CD14-positive monocyte (primary cell): Measurements from ENCODE around the gene ADAD2. TPM values are rescaled to one million over a fixed set of nuclear protein-coding genes. Genes with fewer than 3 reads are reported as not detected.

Experiments
- DNase-seq, 3 donors: peaks; one replicate each; pipeline ENCODE4 v3.0.0-alpha.2; 2011 to 2022
- H2AFZ ChIP-seq: 2 replicates; pipeline ENCODE4 v1.6.0; 2012; ENCODE audit warnings: mild to moderate bottlenecking, low read depth, low read length, inconsistent platforms; ENCODE audit not compliant: insufficient read depth, poor library complexity, severe bottlenecking
- H3K27ac ChIP-seq, 2 donors: 1 replicate in 1 of 2; 2 replicates in 1 of 2; pipeline ENCODE4 v1.5.1; 2012 to 2013; ENCODE audit warnings: low read length in 2 of 2, control low read depth in 1 of 2, inconsistent platforms in 1 of 2, low read depth in 1 of 2, mild to moderate bottlenecking in 1 of 2
- H3K27me3 ChIP-seq, 2 donors: one replicate each; pipeline versions ENCODE4 v1.6.0 to v1.6.1; 2011 to 2013; ENCODE audit warnings: low read length in 2 of 2; ENCODE audit not compliant: control insufficient read depth in 2 of 2, insufficient read depth in 2 of 2
- H3K36me3 ChIP-seq, 2 donors: replicated peaks in 1 of 2; 1 replicate in 1 of 2; 2 replicates in 1 of 2; pipeline versions ENCODE4 v1.5.1 to v1.6.1; 2012 to 2013; ENCODE audit warnings: low read length in 2 of 2, control low read depth in 1 of 2, inconsistent platforms in 1 of 2, mild to moderate bottlenecking in 1 of 2; ENCODE audit not compliant: insufficient read depth in 2 of 2, control insufficient read depth in 1 of 2
- H3K4me1 ChIP-seq, 2 donors: 1 replicate in 1 of 2; 2 replicates in 1 of 2; pipeline versions ENCODE4 v1.5.1 to v1.6.1; 2012 to 2013; ENCODE audit warnings: low read length in 2 of 2, control low read depth in 1 of 2, inconsistent platforms in 1 of 2, mild to moderate bottlenecking in 1 of 2, moderate library complexity in 1 of 2; ENCODE audit not compliant: insufficient read depth in 2 of 2, control insufficient read depth in 1 of 2
- H3K4me2 ChIP-seq: replicated peaks from 2 replicates; pipeline ENCODE3; 2012; ENCODE audit warnings: low read length, moderate library complexity, mild to moderate bottlenecking; ENCODE audit not compliant: poor library complexity, severe bottlenecking; ENCODE audit errors: extremely low read depth
- H3K4me3 ChIP-seq, 3 experiments: fragments of 200-600 bp in 1 of 3; sonication (generic) in 1 of 3; replicated peaks in 1 of 3; 1 replicate in 2 of 3; 2 replicates in 1 of 3; pipeline ENCODE4 v1.5.1; 2011 to 2013; ENCODE audit warnings: low read length in 3 of 3, mild to moderate bottlenecking in 3 of 3, control low read depth in 2 of 3, low read depth in 2 of 3, inconsistent platforms in 1 of 3, moderate library complexity in 1 of 3
- H3K79me2 ChIP-seq: 2 replicates; pipeline ENCODE4 v1.6.0; 2012; ENCODE audit warnings: mild to moderate bottlenecking, control low read depth, inconsistent platforms, low read length, moderate library complexity; ENCODE audit not compliant: insufficient read depth
- H3K9ac ChIP-seq: 2 replicates; pipeline ENCODE4 v1.6.0; 2017; ENCODE audit warnings: low read length, mild to moderate bottlenecking; ENCODE audit not compliant: insufficient read depth, poor library complexity, severe bottlenecking
- H3K9me3 ChIP-seq, 2 donors: replicated peaks in 1 of 2; 1 replicate in 1 of 2; 2 replicates in 1 of 2; pipeline versions ENCODE4 v1.5.1 to v1.6.1; 2012 to 2013; ENCODE audit warnings: low read length in 2 of 2, control low read depth in 1 of 2; ENCODE audit not compliant: control insufficient read depth in 1 of 2, insufficient read depth in 1 of 2
- H4K20me1 ChIP-seq: 2 replicates; pipeline ENCODE4 v1.6.0; 2012; ENCODE audit warnings: mild to moderate bottlenecking, low read length, control low read depth, moderate library complexity; ENCODE audit not compliant: insufficient read depth
- H3K27ac Mint-ChIP-seq, 7 donors: one replicate each; pipeline ENCODE4 v1.8.0; 2020; ENCODE audit warnings: mild to moderate bottlenecking in 7 of 7, mixed read lengths in 7 of 7, moderate library complexity in 6 of 7, inconsistent platforms in 2 of 7
- H3K27me3 Mint-ChIP-seq, 3 donors: one replicate each; pipeline ENCODE4 v1.8.0; 2021 to 2022; ENCODE audit warnings: low read depth in 3 of 3, mild to moderate bottlenecking in 3 of 3, mixed read lengths in 3 of 3, moderate library complexity in 3 of 3, inconsistent platforms in 1 of 3
- H3K36me3 Mint-ChIP-seq, 2 donors: one replicate each; pipeline ENCODE4 v1.8.0; 2020; ENCODE audit warnings: mixed read lengths in 2 of 2, inconsistent platforms in 1 of 2, mild to moderate bottlenecking in 1 of 2
- H3K4me1 Mint-ChIP-seq: one replicate; pipeline ENCODE4 v1.8.0; 2020; ENCODE audit warnings: mild to moderate bottlenecking, mixed read lengths
- H3K4me3 Mint-ChIP-seq, 2 donors: one replicate each; pipeline ENCODE4 v1.8.0; 2020; ENCODE audit warnings: mild to moderate bottlenecking in 2 of 2, mixed read lengths in 2 of 2, moderate library complexity in 1 of 2
- H3K9me3 Mint-ChIP-seq, 7 donors: one replicate each; pipeline ENCODE4 v1.8.0; 2020 to 2022; ENCODE audit warnings: mixed read lengths in 7 of 7, mild to moderate bottlenecking in 6 of 7, moderate library complexity in 6 of 7, inconsistent platforms in 2 of 7
- WGBS: methylation state at CpG from one replicate; pipeline ENCODE4 v1.1.5; 2013; ENCODE audit warnings: missing lambda C conversion rate; ENCODE audit not compliant: insufficient coverage; 5-methylcytosine and 5-hydroxymethylcytosine counted together
- intact Hi-C, 2 donors: fragments of 100-400 bp; cut with micrococcal nuclease; formaldehyde crosslinking; loops; one replicate each; pipeline versions ENCODE4 v1.15.0 to v1.15.1; 2023
- polyA plus RNA-seq, 3 donors: library from polyadenylated mRNA; depleted of rRNA in 1 of 3; unstranded in 2 of 3; stranded (reverse) in 1 of 3; fragments of 300-500 nt in 2 of 3; fragments of >200 nt in 1 of 3; fragmentation: Illumina TruSeq in 2 of 3; gene quantifications; 1 replicate in 2 of 3; 2 replicates in 1 of 3; pipeline ENCODE4 v1.2.3, GENCODE V29; 2012 to 2021
- TF ChIP-seq, protein P1 (sequence below): fragments of 200-600 bp; IDR thresholded peaks from one replicate; pipeline ENCODE4 v1.8.0; 2022; ENCODE audit warnings: antibody characterized with exemption, mild to moderate bottlenecking

Gene ADAD2
- polyA plus RNA-seq, 3 donors: not detected

DNA sequence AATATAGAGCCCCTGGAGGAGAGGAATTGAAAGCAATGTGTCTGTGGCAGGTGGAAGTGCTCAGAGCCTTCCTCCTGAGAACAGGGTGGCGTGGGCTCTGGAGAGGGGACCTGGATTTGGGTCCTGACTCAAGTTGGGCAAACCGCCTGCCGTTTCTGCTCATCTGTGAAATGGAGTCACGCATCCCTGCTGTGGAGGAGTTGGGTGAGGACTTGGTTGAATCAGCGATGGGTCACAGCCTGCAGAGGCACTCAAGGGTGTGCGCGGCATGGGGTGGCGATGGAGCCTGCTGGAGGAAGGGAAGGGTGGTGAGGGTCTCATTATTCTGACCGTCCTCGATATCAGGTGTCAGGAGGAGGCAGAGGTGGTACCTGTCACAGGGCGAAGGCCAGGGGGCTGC, 3.1 kb downstream of the ADAD2 start:
- Histone ChIP-seq H3K4me2 (peak overlapping the region; percentile 19), H3K27ac (no peak overlapping the region), H3K9me3 (no peaks in the 10 kb centered on the region), H2AFZ (peak overlapping the region; percentile 68), H4K20me1 (no peaks in the 10 kb centered on the region), H3K79me2 (no peaks in the 10 kb centered on the region), H3K9ac (no peak overlapping the region), H3K4me1 (peaks cover 6 to 14% of the 10 kb centered on the region in 2 donors), H3K4me3 (no peak overlapping the region), H3K36me3 (no peaks in the 10 kb centered on the region), H3K27me3 (no peaks in the 10 kb centered on the region)
- TF ChIP-seq, protein P1, sequence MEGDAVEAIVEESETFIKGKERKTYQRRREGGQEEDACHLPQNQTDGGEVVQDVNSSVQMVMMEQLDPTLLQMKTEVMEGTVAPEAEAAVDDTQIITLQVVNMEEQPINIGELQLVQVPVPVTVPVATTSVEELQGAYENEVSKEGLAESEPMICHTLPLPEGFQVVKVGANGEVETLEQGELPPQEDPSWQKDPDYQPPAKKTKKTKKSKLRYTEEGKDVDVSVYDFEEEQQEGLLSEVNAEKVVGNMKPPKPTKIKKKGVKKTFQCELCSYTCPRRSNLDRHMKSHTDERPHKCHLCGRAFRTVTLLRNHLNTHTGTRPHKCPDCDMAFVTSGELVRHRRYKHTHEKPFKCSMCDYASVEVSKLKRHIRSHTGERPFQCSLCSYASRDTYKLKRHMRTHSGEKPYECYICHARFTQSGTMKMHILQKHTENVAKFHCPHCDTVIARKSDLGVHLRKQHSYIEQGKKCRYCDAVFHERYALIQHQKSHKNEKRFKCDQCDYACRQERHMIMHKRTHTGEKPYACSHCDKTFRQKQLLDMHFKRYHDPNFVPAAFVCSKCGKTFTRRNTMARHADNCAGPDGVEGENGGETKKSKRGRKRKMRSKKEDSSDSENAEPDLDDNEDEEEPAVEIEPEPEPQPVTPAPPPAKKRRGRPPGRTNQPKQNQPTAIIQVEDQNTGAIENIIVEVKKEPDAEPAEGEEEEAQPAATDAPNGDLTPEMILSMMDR: no peak
- DNase-seq: no peak
- 85% methylated on average over 7 of the region's 11 CpGs for WGBS
- peak overlapping the region; percentile 37 to 63 for H3K4me3 Mint-ChIP-seq
- peaks cover 0 to 14% (median 6%) of the 10 kb centered on the region in 3 donors for H3K27me3 Mint-ChIP-seq
- intact Hi-C loops: loop anchor here in 1 of 2 donors (10.0 kb wide), 1 partner anchor 49 kb away; the partner anchor contains the start of genes DNAAF1 and HSDL1
- no peaks in the 10 kb centered on the region for H3K9me3 Mint-ChIP-seq
- peak overlapping the region in 2 of 7 donors; percentile 58 to 59 for H3K27ac Mint-ChIP-seq
- no peaks in the 10 kb centered on the region for H3K36me3 Mint-ChIP-seq
- peaks cover 16% of the 10 kb centered on the region for H3K4me1 Mint-ChIP-seq

DNA sequence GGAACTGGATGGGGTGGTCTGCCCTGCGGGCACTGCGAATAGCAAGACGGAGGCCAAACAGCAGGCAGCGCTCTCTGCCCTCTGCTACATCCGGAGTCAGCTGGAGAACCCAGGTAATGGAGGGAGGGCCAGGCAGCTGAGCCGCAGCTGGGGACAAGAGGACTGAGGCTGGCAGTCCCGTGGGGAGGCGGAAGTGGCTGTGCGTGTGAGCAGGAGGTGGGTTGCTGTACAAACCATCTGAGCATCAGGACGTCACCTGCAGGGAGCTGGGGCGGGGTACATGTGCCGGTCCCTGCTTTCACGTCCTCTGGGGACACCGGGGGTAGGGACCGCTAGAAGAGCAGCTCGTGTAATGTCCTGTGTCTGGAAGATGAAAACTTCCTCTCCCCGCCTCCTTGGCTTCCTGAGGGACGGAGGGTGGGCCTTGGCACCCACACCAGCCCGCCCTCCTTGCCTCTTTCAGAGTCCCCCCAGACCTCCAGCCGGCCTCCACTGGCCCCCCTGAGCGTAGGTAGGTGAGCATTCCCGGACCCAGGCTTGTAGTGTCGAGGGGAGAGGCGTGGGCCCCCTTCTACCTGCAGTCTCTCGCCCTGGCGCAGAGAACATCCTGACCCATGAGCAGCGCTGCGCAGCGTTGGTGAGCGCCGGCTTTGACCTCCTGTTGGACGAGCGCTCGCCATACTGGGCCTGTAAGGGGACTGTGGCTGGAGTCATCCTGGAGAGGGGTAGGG, 3.7 kb downstream of the ADAD2 start:
- WGBS: 56% methylated on average over 24 of the region's 34 CpGs
- TF ChIP-seq, protein P1: no peak
- peak overlapping the region; percentile 68 for H2AFZ ChIP-seq
- H3K79me2 ChIP-seq: no peaks in the 10 kb centered on the region
- intact Hi-C loops: loop anchor here in 1 of 2 donors (10.0 kb wide), 1 partner anchor 50 kb away; the partner anchor contains the start of genes DNAAF1 and HSDL1
- Mint-ChIP-seq H3K27ac (peak overlapping the region in 2 of 7 donors; percentile 19 to 57), H3K36me3 (no peaks in the 10 kb centered on the region), H3K9me3 (no peaks in the 10 kb centered on the region), H3K4me3 (peak overlapping the region; percentile 37 to 63), H3K27me3 (peaks cover 0 to 14% (median 6%) of the 10 kb centered on the region in 3 donors), H3K4me1 (peaks cover 23% of the 10 kb centered on the region)
- H4K20me1 ChIP-seq: no peaks in the 10 kb centered on the region
- H3K4me1 ChIP-seq: peaks cover 12 to 20% of the 10 kb centered on the region in 2 donors
- H3K27me3 ChIP-seq: no peaks in the 10 kb centered on the region
- no peak overlapping the region for H3K27ac ChIP-seq
- H3K4me3 ChIP-seq: no peak overlapping the region
- no peak overlapping the region for H3K9ac ChIP-seq
- DNase-seq: peak in 2 of 3 donors; percentile 39 to 59
- H3K9me3 ChIP-seq: no peaks in the 10 kb centered on the region
- peak overlapping the region; percentile 19 for H3K4me2 ChIP-seq
- no peaks in the 10 kb centered on the region for H3K36me3 ChIP-seq
